Fibroblast of the aortic adventitia (primary cell): ENCODE data around the gene MEI4. TPM values are rescaled to one million over a fixed set of nuclear protein-coding genes. Genes with fewer than 3 reads are reported as not detected.

Experiments
- DNase-seq: peaks from one replicate; pipeline ENCODE4 v3.0.0-alpha.2; 2010; ENCODE audit warnings: low read depth
- H3K4me3 ChIP-seq: 2 replicates; pipeline ENCODE4 v1.5.1; 2011; ENCODE audit warnings: low read depth, mild to moderate bottlenecking, control low read depth, low read length, moderate library complexity
- CTCF ChIP-seq: IDR thresholded peaks from 2 replicates; pipeline ENCODE4 v1.5.1; 2011; ENCODE audit warnings: mild to moderate bottlenecking, low read length, control low read depth, inconsistent platforms; ENCODE audit not compliant: insufficient read depth
- total RNA-seq: library from RNA; depleted of rRNA; stranded (reverse); fragments of >200 nt; gene quantifications from 2 replicates; pipeline ENCODE4 v1.2.3, GENCODE V29; 2012; ENCODE audit warnings: low replicate concordance

The MEI4 gene
- total RNA-seq, 1 donor = not detected

- TF ChIP-seq CTCF = no peak
- DNase-seq = no peak
- H3K4me3 ChIP-seq = no peak overlapping the region
Measured at GRCh38 chr6:77906070-77906469, 253.2 kb downstream of the MEI4 start.

- no peak for DNase-seq
- no peak for TF ChIP-seq CTCF
- H3K4me3 ChIP-seq = no peak overlapping the region
Measured at GRCh38 chr6:77910826-77911225, 258.0 kb downstream of the MEI4 start.

GRCh38 chr6:77926198-77926751, 273.4 kb downstream of the MEI4 start:
- no peak overlapping the region for H3K4me3 ChIP-seq
- no peak for TF ChIP-seq CTCF
- no peak for DNase-seq

GRCh38 chr6:77930382-77930781, 277.5 kb downstream of the MEI4 start:
- no peak for TF ChIP-seq CTCF
- DNase-seq = no peak
- H3K4me3 ChIP-seq = no peak overlapping the region

GRCh38 chr6:77930952-77931351, 278.1 kb downstream of the MEI4 start:
- TF ChIP-seq CTCF = no peak
- no peak overlapping the region for H3K4me3 ChIP-seq
- no peak for DNase-seq

- no peak for TF ChIP-seq CTCF
Measured at GRCh38 chr6:77962070-77962469, 309.2 kb downstream of the MEI4 start.

GRCh38 chr6:77965449-77965848, 312.6 kb downstream of the MEI4 start:
- no peak for DNase-seq
- no peak for TF ChIP-seq CTCF
- H3K4me3 ChIP-seq = no peak overlapping the region

More at GRCh38 chr6:77962070-77962469, 309.2 kb downstream of the MEI4 start:
- no peak overlapping the region for H3K4me3 ChIP-seq
- DNase-seq = no peak
